ENCODE results near the gene TUB.

TUB gene

GRCh38 chr11:8106679-8107078, 25.7 kb downstream of the TUB start:
- Histone ChIP-seq H3K27me3 (ENCODE audit: control insufficient read depth, insufficient read depth, low read length) (no peaks in the 10 kb centered on the region), H3K9ac (ENCODE audit: low read depth, low read length) (no peak overlapping the region), H3K36me3 (ENCODE audit: control insufficient read depth, insufficient read depth, low read length) (peaks cover 19% of the 10 kb centered on the region), H3K9me3 (ENCODE audit: control insufficient read depth, insufficient read depth, low read length) (no peaks in the 10 kb centered on the region), H3K4me3 (ENCODE audit: low read depth, low read length) (no peak overlapping the region), H3K4me1 (ENCODE audit: control insufficient read depth, insufficient read depth, low read length) (no peaks in the 10 kb centered on the region)

- no peaks in the 10 kb centered on the region for H3K9me3 ChIP-seq (ENCODE audit: control insufficient read depth, insufficient read depth, low read length)
- H3K36me3 ChIP-seq (ENCODE audit: control insufficient read depth, insufficient read depth, low read length) = peaks cover 14% of the 10 kb centered on the region
- no peak overlapping the region for H3K9ac ChIP-seq (ENCODE audit: low read depth, low read length)
- H3K27me3 ChIP-seq (ENCODE audit: control insufficient read depth, insufficient read depth, low read length) = no peaks in the 10 kb centered on the region
- H3K4me3 ChIP-seq (ENCODE audit: low read depth, low read length) = no peak overlapping the region
- no peaks in the 10 kb centered on the region for H3K4me1 ChIP-seq (ENCODE audit: control insufficient read depth, insufficient read depth, low read length)
Observed at GRCh38 chr11:8107642-8108041, 26.6 kb downstream of the TUB start.

- Histone ChIP-seq H3K4me3 (ENCODE audit: low read depth, low read length) (no peak overlapping the region), H3K9ac (ENCODE audit: low read depth, low read length) (no peak overlapping the region), H3K36me3 (ENCODE audit: control insufficient read depth, insufficient read depth, low read length) (peaks cover 12% of the 10 kb centered on the region), H3K4me1 (ENCODE audit: control insufficient read depth, insufficient read depth, low read length) (no peaks in the 10 kb centered on the region), H3K27me3 (ENCODE audit: control insufficient read depth, insufficient read depth, low read length) (no peaks in the 10 kb centered on the region), H3K9me3 (ENCODE audit: control insufficient read depth, insufficient read depth, low read length) (no peaks in the 10 kb centered on the region)
Observed at GRCh38 chr11:8108421-8108820, 27.4 kb downstream of the TUB start.

GRCh38 chr11:8109675-8110074, 28.7 kb downstream of the TUB start:
- no peaks in the 10 kb centered on the region for H3K27me3 ChIP-seq (ENCODE audit: control insufficient read depth, insufficient read depth, low read length)
- H3K4me3 ChIP-seq (ENCODE audit: low read depth, low read length) = no peak overlapping the region
- H3K9me3 ChIP-seq (ENCODE audit: control insufficient read depth, insufficient read depth, low read length) = no peaks in the 10 kb centered on the region
- H3K36me3 ChIP-seq (ENCODE audit: control insufficient read depth, insufficient read depth, low read length) = peaks cover 8% of the 10 kb centered on the region
- no peaks in the 10 kb centered on the region for H3K4me1 ChIP-seq (ENCODE audit: control insufficient read depth, insufficient read depth, low read length)
- H3K9ac ChIP-seq (ENCODE audit: low read depth, low read length) = no peak overlapping the region

GRCh38 chr11:8110396-8110795, 29.4 kb downstream of the TUB start:
- Histone ChIP-seq H3K36me3 (ENCODE audit: control insufficient read depth, insufficient read depth, low read length) (peaks cover 8% of the 10 kb centered on the region), H3K9me3 (ENCODE audit: control insufficient read depth, insufficient read depth, low read length) (no peaks in the 10 kb centered on the region), H3K27me3 (ENCODE audit: control insufficient read depth, insufficient read depth, low read length) (no peaks in the 10 kb centered on the region), H3K9ac (ENCODE audit: low read depth, low read length) (no peak overlapping the region), H3K4me3 (ENCODE audit: low read depth, low read length) (no peak overlapping the region), H3K4me1 (ENCODE audit: control insufficient read depth, insufficient read depth, low read length) (no peaks in the 10 kb centered on the region)

GRCh38 chr11:8111636-8112035, 30.6 kb downstream of the TUB start:
- H3K9me3 ChIP-seq (ENCODE audit: control insufficient read depth, insufficient read depth, low read length) = no peaks in the 10 kb centered on the region
- H3K27me3 ChIP-seq (ENCODE audit: control insufficient read depth, insufficient read depth, low read length) = no peaks in the 10 kb centered on the region
- no peak overlapping the region for H3K9ac ChIP-seq (ENCODE audit: low read depth, low read length)
- no peak overlapping the region for H3K4me3 ChIP-seq (ENCODE audit: low read depth, low read length)
- H3K36me3 ChIP-seq (ENCODE audit: control insufficient read depth, insufficient read depth, low read length) = peaks cover 8% of the 10 kb centered on the region
- no peaks in the 10 kb centered on the region for H3K4me1 ChIP-seq (ENCODE audit: control insufficient read depth, insufficient read depth, low read length)

- no peak overlapping the region for H3K4me3 ChIP-seq (ENCODE audit: low read depth, low read length)
- no peaks in the 10 kb centered on the region for H3K9me3 ChIP-seq (ENCODE audit: control insufficient read depth, insufficient read depth, low read length)
- H3K9ac ChIP-seq (ENCODE audit: low read depth, low read length) = no peak overlapping the region
- no peaks in the 10 kb centered on the region for H3K27me3 ChIP-seq (ENCODE audit: control insufficient read depth, insufficient read depth, low read length)
- no peaks in the 10 kb centered on the region for H3K4me1 ChIP-seq (ENCODE audit: control insufficient read depth, insufficient read depth, low read length)
- no peaks in the 10 kb centered on the region for H3K36me3 ChIP-seq (ENCODE audit: control insufficient read depth, insufficient read depth, low read length)
Observed at GRCh38 chr11:8122173-8122764, 41.3 kb downstream of the TUB start.

- H3K9ac ChIP-seq (ENCODE audit: low read depth, low read length) = no peak overlapping the region
- H3K36me3 ChIP-seq (ENCODE audit: control insufficient read depth, insufficient read depth, low read length) = no peaks in the 10 kb centered on the region
- no peak overlapping the region for H3K4me3 ChIP-seq (ENCODE audit: low read depth, low read length)
- no peaks in the 10 kb centered on the region for H3K9me3 ChIP-seq (ENCODE audit: control insufficient read depth, insufficient read depth, low read length)
- H3K27me3 ChIP-seq (ENCODE audit: control insufficient read depth, insufficient read depth, low read length) = no peaks in the 10 kb centered on the region
- no peaks in the 10 kb centered on the region for H3K4me1 ChIP-seq (ENCODE audit: control insufficient read depth, insufficient read depth, low read length)
Observed at GRCh38 chr11:8126649-8127289, 45.8 kb downstream of the TUB start.

GRCh38 chr11:8127447-8127846, 46.4 kb downstream of the TUB start:
- no peak overlapping the region for H3K4me3 ChIP-seq (ENCODE audit: low read depth, low read length)
- H3K9me3 ChIP-seq (ENCODE audit: control insufficient read depth, insufficient read depth, low read length) = no peaks in the 10 kb centered on the region
- H3K9ac ChIP-seq (ENCODE audit: low read depth, low read length) = no peak overlapping the region
- H3K36me3 ChIP-seq (ENCODE audit: control insufficient read depth, insufficient read depth, low read length) = no peaks in the 10 kb centered on the region
- H3K4me1 ChIP-seq (ENCODE audit: control insufficient read depth, insufficient read depth, low read length) = no peaks in the 10 kb centered on the region
- no peaks in the 10 kb centered on the region for H3K27me3 ChIP-seq (ENCODE audit: control insufficient read depth, insufficient read depth, low read length)

GRCh38 chr11:8138526-8138925, 57.5 kb downstream of the TUB start:
- no peak overlapping the region for H3K4me3 ChIP-seq (ENCODE audit: low read depth, low read length)
- H3K9me3 ChIP-seq (ENCODE audit: control insufficient read depth, insufficient read depth, low read length) = no peaks in the 10 kb centered on the region
- no peak overlapping the region for H3K9ac ChIP-seq (ENCODE audit: low read depth, low read length)
- H3K36me3 ChIP-seq (ENCODE audit: control insufficient read depth, insufficient read depth, low read length) = peaks cover 2% of the 10 kb centered on the region
- no peaks in the 10 kb centered on the region for H3K4me1 ChIP-seq (ENCODE audit: control insufficient read depth, insufficient read depth, low read length)
- no peaks in the 10 kb centered on the region for H3K27me3 ChIP-seq (ENCODE audit: control insufficient read depth, insufficient read depth, low read length)

- H3K9me3 ChIP-seq (ENCODE audit: control insufficient read depth, insufficient read depth, low read length) = no peaks in the 10 kb centered on the region
- no peaks in the 10 kb centered on the region for H3K27me3 ChIP-seq (ENCODE audit: control insufficient read depth, insufficient read depth, low read length)
- H3K36me3 ChIP-seq (ENCODE audit: control insufficient read depth, insufficient read depth, low read length) = no peaks in the 10 kb centered on the region
- no peak overlapping the region for H3K4me3 ChIP-seq (ENCODE audit: low read depth, low read length)
- peaks cover 7% of the 10 kb centered on the region for H3K4me1 ChIP-seq (ENCODE audit: control insufficient read depth, insufficient read depth, low read length)
- no peak overlapping the region for H3K9ac ChIP-seq (ENCODE audit: low read depth, low read length)
Observed at GRCh38 chr11:8149726-8150125, 68.7 kb downstream of the TUB start.

Data from iPS-15b (cell line).